CD14-positive monocyte (primary cell): ENCODE data around the gene SKA1. TPM values are rescaled to one million over a fixed set of nuclear protein-coding genes. Genes with fewer than 3 reads are reported as not detected.

Experiments used
- DNase-seq, 3 donors: peaks; one replicate each; pipeline ENCODE4 v3.0.0-alpha.2; 2011 to 2022
- H2AFZ ChIP-seq: 2 replicates; pipeline ENCODE4 v1.6.0; 2012; ENCODE audit warnings: mild to moderate bottlenecking, low read depth, low read length, inconsistent platforms; ENCODE audit not compliant: insufficient read depth, poor library complexity, severe bottlenecking
- H3K27ac ChIP-seq, 2 donors: 1 replicate in 1 of 2; 2 replicates in 1 of 2; pipeline ENCODE4 v1.5.1; 2012 to 2013; ENCODE audit warnings: low read length in 2 of 2, control low read depth in 1 of 2, inconsistent platforms in 1 of 2, low read depth in 1 of 2, mild to moderate bottlenecking in 1 of 2
- H3K27me3 ChIP-seq, 2 donors: one replicate each; pipeline versions ENCODE4 v1.6.0 to v1.6.1; 2011 to 2013; ENCODE audit warnings: low read length in 2 of 2; ENCODE audit not compliant: control insufficient read depth in 2 of 2, insufficient read depth in 2 of 2
- H3K36me3 ChIP-seq, 2 donors: replicated peaks in 1 of 2; 1 replicate in 1 of 2; 2 replicates in 1 of 2; pipeline versions ENCODE4 v1.5.1 to v1.6.1; 2012 to 2013; ENCODE audit warnings: low read length in 2 of 2, control low read depth in 1 of 2, inconsistent platforms in 1 of 2, mild to moderate bottlenecking in 1 of 2; ENCODE audit not compliant: insufficient read depth in 2 of 2, control insufficient read depth in 1 of 2
- H3K4me1 ChIP-seq, 2 donors: 1 replicate in 1 of 2; 2 replicates in 1 of 2; pipeline versions ENCODE4 v1.5.1 to v1.6.1; 2012 to 2013; ENCODE audit warnings: low read length in 2 of 2, control low read depth in 1 of 2, inconsistent platforms in 1 of 2, mild to moderate bottlenecking in 1 of 2, moderate library complexity in 1 of 2; ENCODE audit not compliant: insufficient read depth in 2 of 2, control insufficient read depth in 1 of 2
- H3K4me2 ChIP-seq: replicated peaks from 2 replicates; pipeline ENCODE3; 2012; ENCODE audit warnings: low read length, moderate library complexity, mild to moderate bottlenecking; ENCODE audit not compliant: poor library complexity, severe bottlenecking; ENCODE audit errors: extremely low read depth
- H3K4me3 ChIP-seq, 3 experiments: fragments of 200-600 bp in 1 of 3; sonication (generic) in 1 of 3; replicated peaks in 1 of 3; 1 replicate in 2 of 3; 2 replicates in 1 of 3; pipeline ENCODE4 v1.5.1; 2011 to 2013; ENCODE audit warnings: low read length in 3 of 3, mild to moderate bottlenecking in 3 of 3, control low read depth in 2 of 3, low read depth in 2 of 3, inconsistent platforms in 1 of 3, moderate library complexity in 1 of 3
- H3K79me2 ChIP-seq: 2 replicates; pipeline ENCODE4 v1.6.0; 2012; ENCODE audit warnings: mild to moderate bottlenecking, control low read depth, inconsistent platforms, low read length, moderate library complexity; ENCODE audit not compliant: insufficient read depth
- H3K9ac ChIP-seq: 2 replicates; pipeline ENCODE4 v1.6.0; 2017; ENCODE audit warnings: low read length, mild to moderate bottlenecking; ENCODE audit not compliant: insufficient read depth, poor library complexity, severe bottlenecking
- H3K9me3 ChIP-seq, 2 donors: replicated peaks in 1 of 2; 1 replicate in 1 of 2; 2 replicates in 1 of 2; pipeline versions ENCODE4 v1.5.1 to v1.6.1; 2012 to 2013; ENCODE audit warnings: low read length in 2 of 2, control low read depth in 1 of 2; ENCODE audit not compliant: control insufficient read depth in 1 of 2, insufficient read depth in 1 of 2
- H4K20me1 ChIP-seq: 2 replicates; pipeline ENCODE4 v1.6.0; 2012; ENCODE audit warnings: mild to moderate bottlenecking, low read length, control low read depth, moderate library complexity; ENCODE audit not compliant: insufficient read depth
- H3K27ac Mint-ChIP-seq, 7 donors: one replicate each; pipeline ENCODE4 v1.8.0; 2020; ENCODE audit warnings: mild to moderate bottlenecking in 7 of 7, mixed read lengths in 7 of 7, moderate library complexity in 6 of 7, inconsistent platforms in 2 of 7
- H3K27me3 Mint-ChIP-seq, 3 donors: one replicate each; pipeline ENCODE4 v1.8.0; 2021 to 2022; ENCODE audit warnings: low read depth in 3 of 3, mild to moderate bottlenecking in 3 of 3, mixed read lengths in 3 of 3, moderate library complexity in 3 of 3, inconsistent platforms in 1 of 3
- H3K36me3 Mint-ChIP-seq, 2 donors: one replicate each; pipeline ENCODE4 v1.8.0; 2020; ENCODE audit warnings: mixed read lengths in 2 of 2, inconsistent platforms in 1 of 2, mild to moderate bottlenecking in 1 of 2
- H3K4me1 Mint-ChIP-seq: one replicate; pipeline ENCODE4 v1.8.0; 2020; ENCODE audit warnings: mild to moderate bottlenecking, mixed read lengths
- H3K4me3 Mint-ChIP-seq, 2 donors: one replicate each; pipeline ENCODE4 v1.8.0; 2020; ENCODE audit warnings: mild to moderate bottlenecking in 2 of 2, mixed read lengths in 2 of 2, moderate library complexity in 1 of 2
- H3K9me3 Mint-ChIP-seq, 7 donors: one replicate each; pipeline ENCODE4 v1.8.0; 2020 to 2022; ENCODE audit warnings: mixed read lengths in 7 of 7, mild to moderate bottlenecking in 6 of 7, moderate library complexity in 6 of 7, inconsistent platforms in 2 of 7
- CTCF ChIP-seq: fragments of 200-600 bp; IDR thresholded peaks from one replicate; pipeline ENCODE4 v1.8.0; 2022; ENCODE audit warnings: antibody characterized with exemption, mild to moderate bottlenecking
- WGBS: methylation state at CpG from one replicate; pipeline ENCODE4 v1.1.5; 2013; ENCODE audit warnings: missing lambda C conversion rate; ENCODE audit not compliant: insufficient coverage; 5-methylcytosine and 5-hydroxymethylcytosine counted together
- intact Hi-C, 2 donors: fragments of 100-400 bp; cut with micrococcal nuclease; formaldehyde crosslinking; loops; one replicate each; pipeline versions ENCODE4 v1.15.0 to v1.15.1; 2023
- polyA plus RNA-seq, 3 donors: library from polyadenylated mRNA; depleted of rRNA in 1 of 3; unstranded in 2 of 3; stranded (reverse) in 1 of 3; fragments of 300-500 nt in 2 of 3; fragments of >200 nt in 1 of 3; fragmentation: Illumina TruSeq in 2 of 3; gene quantifications; 1 replicate in 2 of 3; 2 replicates in 1 of 3; pipeline ENCODE4 v1.2.3, GENCODE V29; 2012 to 2021

Gene SKA1
- polyA plus RNA-seq, 3 donors: 0.17 TPM; not detected in 2

GRCh38 chr18:50359806-50360205 is 15.0 kb upstream of the SKA1 start:
- Histone ChIP-seq H3K4me3 (no peak overlapping the region), H3K4me1 (peaks cover 14 to 18% of the 10 kb centered on the region in 2 donors), H3K27me3 (peaks cover 4 to 6% of the 10 kb centered on the region in 2 donors), H3K9me3 (no peaks in the 10 kb centered on the region), H3K4me2 (no peak overlapping the region), H2AFZ (no peak overlapping the region), H3K36me3 (no peaks in the 10 kb centered on the region), H3K79me2 (no peaks in the 10 kb centered on the region), H3K27ac (no peak overlapping the region), H3K9ac (no peak overlapping the region), H4K20me1 (no peaks in the 10 kb centered on the region)
- intact Hi-C loops: loop anchor here (5.0 kb wide), 4 partner anchors 63 to 348 kb away; partner anchors contain the start of genes CFAP53 (in 1 of the 2) and MBD1 (in 1 of the 2)
- 83% methylated on average over 1 of the region's 2 CpGs for WGBS
- H3K27ac Mint-ChIP-seq: no peak overlapping the region
- peaks cover 0 to 2% (median 0%) of the 10 kb centered on the region in 7 donors for H3K9me3 Mint-ChIP-seq
- H3K36me3 Mint-ChIP-seq: no peaks in the 10 kb centered on the region
- H3K4me1 Mint-ChIP-seq: peaks cover 16% of the 10 kb centered on the region
- DNase-seq: no peak
- peaks cover 7 to 12% (median 9%) of the 10 kb centered on the region in 3 donors for H3K27me3 Mint-ChIP-seq
- no peak for TF ChIP-seq CTCF
- H3K4me3 Mint-ChIP-seq: no peak overlapping the region

GRCh38 chr18:50360611-50361010 is 14.2 kb upstream of the SKA1 start:
- Histone ChIP-seq H2AFZ (no peak overlapping the region), H3K79me2 (no peaks in the 10 kb centered on the region), H3K9me3 (no peaks in the 10 kb centered on the region), H4K20me1 (no peaks in the 10 kb centered on the region), H3K27me3 (peaks cover 4 to 6% of the 10 kb centered on the region in 2 donors), H3K9ac (no peak overlapping the region), H3K4me3 (no peak overlapping the region), H3K4me1 (peaks cover 14 to 17% of the 10 kb centered on the region in 2 donors), H3K36me3 (no peaks in the 10 kb centered on the region), H3K27ac (no peak overlapping the region), H3K4me2 (no peak overlapping the region)
- H3K4me3 Mint-ChIP-seq: no peak overlapping the region
- TF ChIP-seq CTCF: no peak
- intact Hi-C loops: no loop called here
- H3K36me3 Mint-ChIP-seq: no peaks in the 10 kb centered on the region
- peaks cover 16% of the 10 kb centered on the region for H3K4me1 Mint-ChIP-seq
- no CpG with 5 or more reads among the region's 2 CpGs for WGBS
- DNase-seq: no peak
- H3K9me3 Mint-ChIP-seq: peaks cover 0 to 2% (median 0%) of the 10 kb centered on the region in 7 donors
- H3K27ac Mint-ChIP-seq: no peak overlapping the region
- peaks cover 7 to 12% (median 9%) of the 10 kb centered on the region in 3 donors for H3K27me3 Mint-ChIP-seq
